ENCODE data around the gene LRRN4. TPM values are rescaled to one million over a fixed set of nuclear protein-coding genes. Genes with fewer than 3 reads are reported as not detected.

The LRRN4 gene
- total and polyA plus RNA-seq, 9 of the 15 experiments (the other 6 are each of a cell fraction or from before 2014, with no cell fraction given) = not detected

DNA sequence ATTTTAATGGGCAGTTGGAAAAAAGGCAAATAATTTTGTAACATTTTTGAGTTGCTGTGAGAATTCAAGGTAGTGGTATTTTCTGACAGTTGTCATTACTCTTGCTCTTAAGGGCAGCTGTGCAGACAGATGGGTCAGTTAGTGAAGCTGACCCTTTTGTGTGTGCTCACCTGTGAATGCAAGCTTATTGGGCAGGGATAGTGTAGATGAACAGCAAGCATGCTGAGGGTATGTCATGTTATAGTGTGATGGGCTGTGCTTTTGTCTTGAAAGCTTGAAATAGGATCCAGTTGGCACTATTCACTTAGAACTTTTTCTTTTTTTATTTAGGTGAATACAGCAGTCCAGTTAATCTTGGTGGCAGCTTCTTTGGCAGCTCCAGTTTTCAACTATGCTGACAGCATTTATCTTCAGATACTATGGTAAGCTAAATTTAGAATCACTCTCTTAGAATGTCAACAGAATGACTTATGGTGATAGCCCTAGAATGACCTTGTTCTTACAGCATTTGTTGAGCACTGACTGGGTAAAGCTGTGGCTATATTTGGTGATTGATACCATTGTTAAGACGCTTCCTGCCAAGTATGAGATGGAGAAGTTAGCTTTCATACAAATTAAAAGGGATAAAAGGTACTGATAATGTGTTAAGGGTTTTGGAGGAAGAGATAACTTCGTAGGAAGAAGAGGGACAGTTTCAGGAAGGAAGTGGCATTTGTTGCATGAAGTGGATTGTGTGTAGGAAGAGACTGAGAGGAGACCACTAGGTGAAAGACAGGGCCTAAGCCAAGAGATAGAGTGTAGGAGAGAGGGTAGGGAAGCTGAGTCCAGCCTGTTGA lies 19.5 kb downstream of the LRRN4 start (continued):
- TF ChIP-seq HDAC3 (IDR thresholded peaks at IDR 0.05; ENCODE audit: borderline replicate concordance, partially characterized antibody) (peak; percentile 74), SPI1 (IDR thresholded peaks at IDR 0.05; ENCODE audit: borderline replicate concordance, low read depth, low read length) (peak; percentile 57; the same call in 1 of the 2 replicates), POLR2AphosphoS5 (IDR thresholded peaks at IDR 0.05; ENCODE audit: control insufficient read depth, insufficient read depth, low read depth, low read length) (no peak), ETV5 (CRISPR knock-in tag; IDR thresholded peaks at IDR 0.05; ENCODE audit: low read depth) (peak; percentile 46; the same call in 1 of the 2 replicates), ATF2 (CRISPR knock-in tag; IDR thresholded peaks at IDR 0.05) (no peak), TEAD4 (IDR thresholded peaks at IDR 0.05; ENCODE audit: low read length) (0 out of 2 replicates have a peak, but pooled peaks have one; percentile 35), TEAD4 (CRISPR knock-in tag; IDR thresholded peaks at IDR 0.05; ENCODE audit: borderline replicate concordance) (no peak), ZEB2 (IDR thresholded peaks at IDR 0.05) (peak; percentile 41; the same call in 1 of the 2 replicates), MTF1 (CRISPR knock-in tag; IDR thresholded peaks at IDR 0.05; ENCODE audit: borderline replicate concordance) (no peak), ZFP1 (CRISPR knock-in tag; IDR thresholded peaks at IDR 0.05) (no peak), RBM14 (IDR thresholded peaks at IDR 0.05; ENCODE audit: borderline replicate concordance, insufficient read depth, low read depth, low read length) (no peak), CHD2 (IDR thresholded peaks at IDR 0.05; ENCODE audit: low read depth, low read length) (no peak)
- TF ChIP-seq, protein P1, sequence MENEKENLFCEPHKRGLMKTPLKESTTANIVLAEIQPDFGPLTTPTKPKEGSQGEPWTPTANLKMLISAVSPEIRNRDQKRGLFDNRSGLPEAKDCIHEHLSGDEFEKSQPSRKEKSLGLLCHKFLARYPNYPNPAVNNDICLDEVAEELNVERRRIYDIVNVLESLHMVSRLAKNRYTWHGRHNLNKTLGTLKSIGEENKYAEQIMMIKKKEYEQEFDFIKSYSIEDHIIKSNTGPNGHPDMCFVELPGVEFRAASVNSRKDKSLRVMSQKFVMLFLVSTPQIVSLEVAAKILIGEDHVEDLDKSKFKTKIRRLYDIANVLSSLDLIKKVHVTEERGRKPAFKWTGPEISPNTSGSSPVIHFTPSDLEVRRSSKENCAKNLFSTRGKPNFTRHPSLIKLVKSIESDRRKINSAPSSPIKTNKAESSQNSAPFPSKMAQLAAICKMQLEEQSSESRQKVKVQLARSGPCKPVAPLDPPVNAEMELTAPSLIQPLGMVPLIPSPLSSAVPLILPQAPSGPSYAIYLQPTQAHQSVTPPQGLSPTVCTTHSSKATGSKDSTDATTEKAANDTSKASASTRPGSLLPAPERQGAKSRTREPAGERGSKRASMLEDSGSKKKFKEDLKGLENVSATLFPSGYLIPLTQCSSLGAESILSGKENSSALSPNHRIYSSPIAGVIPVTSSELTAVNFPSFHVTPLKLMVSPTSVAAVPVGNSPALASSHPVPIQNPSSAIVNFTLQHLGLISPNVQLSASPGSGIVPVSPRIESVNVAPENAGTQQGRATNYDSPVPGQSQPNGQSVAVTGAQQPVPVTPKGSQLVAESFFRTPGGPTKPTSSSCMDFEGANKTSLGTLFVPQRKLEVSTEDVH (IDR thresholded peaks at IDR 0.05; ENCODE audit: low read depth, partially characterized antibody) = peak; percentile 24
- TF ChIP-seq, protein P2, sequence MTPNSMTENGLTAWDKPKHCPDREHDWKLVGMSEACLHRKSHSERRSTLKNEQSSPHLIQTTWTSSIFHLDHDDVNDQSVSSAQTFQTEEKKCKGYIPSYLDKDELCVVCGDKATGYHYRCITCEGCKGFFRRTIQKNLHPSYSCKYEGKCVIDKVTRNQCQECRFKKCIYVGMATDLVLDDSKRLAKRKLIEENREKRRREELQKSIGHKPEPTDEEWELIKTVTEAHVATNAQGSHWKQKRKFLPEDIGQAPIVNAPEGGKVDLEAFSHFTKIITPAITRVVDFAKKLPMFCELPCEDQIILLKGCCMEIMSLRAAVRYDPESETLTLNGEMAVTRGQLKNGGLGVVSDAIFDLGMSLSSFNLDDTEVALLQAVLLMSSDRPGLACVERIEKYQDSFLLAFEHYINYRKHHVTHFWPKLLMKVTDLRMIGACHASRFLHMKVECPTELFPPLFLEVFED (CRISPR knock-in tag; conservative IDR thresholded peaks at IDR 0.05) = 0 out of 2 replicates have a peak, but pooled peaks have one; percentile 51
- TF ChIP-seq, protein P3, sequence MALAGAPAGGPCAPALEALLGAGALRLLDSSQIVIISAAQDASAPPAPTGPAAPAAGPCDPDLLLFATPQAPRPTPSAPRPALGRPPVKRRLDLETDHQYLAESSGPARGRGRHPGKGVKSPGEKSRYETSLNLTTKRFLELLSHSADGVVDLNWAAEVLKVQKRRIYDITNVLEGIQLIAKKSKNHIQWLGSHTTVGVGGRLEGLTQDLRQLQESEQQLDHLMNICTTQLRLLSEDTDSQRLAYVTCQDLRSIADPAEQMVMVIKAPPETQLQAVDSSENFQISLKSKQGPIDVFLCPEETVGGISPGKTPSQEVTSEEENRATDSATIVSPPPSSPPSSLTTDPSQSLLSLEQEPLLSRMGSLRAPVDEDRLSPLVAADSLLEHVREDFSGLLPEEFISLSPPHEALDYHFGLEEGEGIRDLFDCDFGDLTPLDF (CRISPR knock-in tag; IDR thresholded peaks at IDR 0.05) = no peak
- TF ChIP-seq, protein P4, sequence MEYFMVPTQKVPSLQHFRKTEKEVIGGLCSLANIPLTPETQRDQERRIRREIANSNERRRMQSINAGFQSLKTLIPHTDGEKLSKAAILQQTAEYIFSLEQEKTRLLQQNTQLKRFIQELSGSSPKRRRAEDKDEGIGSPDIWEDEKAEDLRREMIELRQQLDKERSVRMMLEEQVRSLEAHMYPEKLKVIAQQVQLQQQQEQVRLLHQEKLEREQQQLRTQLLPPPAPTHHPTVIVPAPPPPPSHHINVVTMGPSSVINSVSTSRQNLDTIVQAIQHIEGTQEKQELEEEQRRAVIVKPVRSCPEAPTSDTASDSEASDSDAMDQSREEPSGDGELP (CRISPR knock-in tag; IDR thresholded peaks at IDR 0.05; ENCODE audit: borderline replicate concordance) = no peak
